Articular chondrocyte of knee joint (primary cell): ENCODE results near the gene SESTD1. TPM values are rescaled to one million over a fixed set of nuclear protein-coding genes. Genes with fewer than 3 reads are reported as not detected.

Experiments used
- total RNA-seq: library from RNA; depleted of rRNA; stranded (reverse); fragments of >200 nt; gene quantifications from 2 replicates; pipeline ENCODE4 v1.2.3, GENCODE V29; 2012

Gene SESTD1
- total RNA-seq: 41.1 and 42.5 TPM in 2 replicates

GRCh38 chr2:179264368-179265081 is at the start of gene SESTD1:
TSS of gene SESTD1 (minus strand) at chr2:179264832. CDS start at chr2:179191841, 72,991 bp downstream.

Other genes starting within 250 kb of the SESTD1 start
- gene CCDC141, start 214.7 kb downstream of the SESTD1 start, total RNA-seq: 0.11 and 0.39 TPM in 2 replicates